ENCODE data around the gene OR6T1. TPM values are rescaled to one million over a fixed set of nuclear protein-coding genes. Genes with fewer than 3 reads are reported as not detected.

The OR6T1 gene
- total and polyA plus RNA-seq, 2 experiments from 2014 or later: not detected

- Histone ChIP-seq H3K4me1 (ENCODE audit: insufficient read depth) (no peaks in the 10 kb centered on the region; the same call in 1 of the 2 replicates), H3K79me2 (replicated peaks; ENCODE audit: insufficient read depth) (no peaks in the 10 kb centered on the region), H4K20me1 (replicated peaks; ENCODE audit: insufficient read depth) (no peaks in the 10 kb centered on the region), H3K4me2 (no peak overlapping the region), H3K27me3 (ENCODE audit: insufficient read depth) (no peaks in the 10 kb centered on the region), H3K4me3 (no peak overlapping the region), H3K27ac (ENCODE audit: low read depth) (no peak overlapping the region), H3K9me2 (ENCODE audit: insufficient read depth) (no peaks in the 10 kb centered on the region), H2AFZ (peak overlapping the region; percentile 74; the same call in 1 of the 2 replicates), H3K36me3 (ENCODE audit: insufficient read depth) (no peaks in the 10 kb centered on the region), H3F3A (replicated peaks; ENCODE audit: low read depth) (no peaks in the 10 kb centered on the region)
- TF ChIP-seq, protein P1, sequence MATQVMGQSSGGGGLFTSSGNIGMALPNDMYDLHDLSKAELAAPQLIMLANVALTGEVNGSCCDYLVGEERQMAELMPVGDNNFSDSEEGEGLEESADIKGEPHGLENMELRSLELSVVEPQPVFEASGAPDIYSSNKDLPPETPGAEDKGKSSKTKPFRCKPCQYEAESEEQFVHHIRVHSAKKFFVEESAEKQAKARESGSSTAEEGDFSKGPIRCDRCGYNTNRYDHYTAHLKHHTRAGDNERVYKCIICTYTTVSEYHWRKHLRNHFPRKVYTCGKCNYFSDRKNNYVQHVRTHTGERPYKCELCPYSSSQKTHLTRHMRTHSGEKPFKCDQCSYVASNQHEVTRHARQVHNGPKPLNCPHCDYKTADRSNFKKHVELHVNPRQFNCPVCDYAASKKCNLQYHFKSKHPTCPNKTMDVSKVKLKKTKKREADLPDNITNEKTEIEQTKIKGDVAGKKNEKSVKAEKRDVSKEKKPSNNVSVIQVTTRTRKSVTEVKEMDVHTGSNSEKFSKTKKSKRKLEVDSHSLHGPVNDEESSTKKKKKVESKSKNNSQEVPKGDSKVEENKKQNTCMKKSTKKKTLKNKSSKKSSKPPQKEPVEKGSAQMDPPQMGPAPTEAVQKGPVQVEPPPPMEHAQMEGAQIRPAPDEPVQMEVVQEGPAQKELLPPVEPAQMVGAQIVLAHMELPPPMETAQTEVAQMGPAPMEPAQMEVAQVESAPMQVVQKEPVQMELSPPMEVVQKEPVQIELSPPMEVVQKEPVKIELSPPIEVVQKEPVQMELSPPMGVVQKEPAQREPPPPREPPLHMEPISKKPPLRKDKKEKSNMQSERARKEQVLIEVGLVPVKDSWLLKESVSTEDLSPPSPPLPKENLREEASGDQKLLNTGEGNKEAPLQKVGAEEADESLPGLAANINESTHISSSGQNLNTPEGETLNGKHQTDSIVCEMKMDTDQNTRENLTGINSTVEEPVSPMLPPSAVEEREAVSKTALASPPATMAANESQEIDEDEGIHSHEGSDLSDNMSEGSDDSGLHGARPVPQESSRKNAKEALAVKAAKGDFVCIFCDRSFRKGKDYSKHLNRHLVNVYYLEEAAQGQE (IDR thresholded peaks at IDR 0.05; ENCODE audit: unreplicated experiment): no peak
- Mint-ChIP-seq H3K9me3 (0 out of 3 replicates have a peak, but pooled peaks cover 2% of the 10 kb centered on the region), H3K27me3 (ENCODE audit: insufficient read depth, low read depth, poor library complexity) (peaks cover 3% of the 10 kb centered on the region), H3K4me3 (no peak overlapping the region), H3K4me1 (peaks cover 5% of the 10 kb centered on the region; the same call in 2 of the 3 replicates), H3K36me3 (ENCODE audit: low read depth) (no peaks in the 10 kb centered on the region), H3K27ac (no peak overlapping the region)
- DNase-seq (ENCODE audit: low spot score) (no peak), ATAC-seq (no peak)
These were observed 33.3 kb upstream of the OR6T1 start for GRCh38 chr11:123976770-123977560.

- Mint-ChIP-seq H3K9me3 (peaks cover under 1% of the 10 kb centered on the region; the same call in 1 of the 3 replicates), H3K27me3 (ENCODE audit: insufficient read depth, low read depth, poor library complexity) (peaks cover 5% of the 10 kb centered on the region), H3K27ac (no peak overlapping the region), H3K4me1 (peaks cover 5% of the 10 kb centered on the region; the same call in 2 of the 3 replicates), H3K36me3 (ENCODE audit: low read depth) (no peaks in the 10 kb centered on the region), H3K4me3 (no peak overlapping the region)
- no peak for ATAC-seq
- H3K27ac ChIP-seq (ENCODE audit: low read depth): no peak overlapping the region
- H3K36me3 ChIP-seq (ENCODE audit: insufficient read depth): no peaks in the 10 kb centered on the region
- no peak for DNase-seq (ENCODE audit: low spot score)
- H3K4me3 ChIP-seq: no peak overlapping the region
- no peaks in the 10 kb centered on the region for H3F3A ChIP-seq (replicated peaks; ENCODE audit: low read depth)
- H3K4me1 ChIP-seq (ENCODE audit: insufficient read depth): no peaks in the 10 kb centered on the region
- H3K27me3 ChIP-seq (ENCODE audit: insufficient read depth): no peaks in the 10 kb centered on the region
- no peak overlapping the region for H2AFZ ChIP-seq
- no peaks in the 10 kb centered on the region for H3K79me2 ChIP-seq (replicated peaks; ENCODE audit: insufficient read depth)
- H4K20me1 ChIP-seq (replicated peaks; ENCODE audit: insufficient read depth): no peaks in the 10 kb centered on the region
- no peaks in the 10 kb centered on the region for H3K9me2 ChIP-seq (ENCODE audit: insufficient read depth)
- no peak overlapping the region for H3K4me2 ChIP-seq
- TF ChIP-seq NANOG (IDR thresholded peaks at IDR 0.05; ENCODE audit: borderline replicate concordance): no peak
- TF ChIP-seq STAT1 (IDR thresholded peaks at IDR 0.05; ENCODE audit: unreplicated experiment): no peak
- no peak for TF ChIP-seq ZNF462 (CRISPR knock-in tag; IDR thresholded peaks at IDR 0.05)
- TF ChIP-seq, protein P1 (IDR thresholded peaks at IDR 0.05; ENCODE audit: unreplicated experiment): no peak
- no peak for TF ChIP-seq ZNF331 (CRISPR knock-in tag; IDR thresholded peaks at IDR 0.05; ENCODE audit: low read depth)
- TF ChIP-seq CREB1 (CRISPR knock-in tag; IDR thresholded peaks at IDR 0.05; ENCODE audit: low read depth): no peak
These were observed 30.2 kb upstream of the OR6T1 start for GRCh38 chr11:123973816-123974215.
